ENCODE data around the gene PKP4.

DNA sequence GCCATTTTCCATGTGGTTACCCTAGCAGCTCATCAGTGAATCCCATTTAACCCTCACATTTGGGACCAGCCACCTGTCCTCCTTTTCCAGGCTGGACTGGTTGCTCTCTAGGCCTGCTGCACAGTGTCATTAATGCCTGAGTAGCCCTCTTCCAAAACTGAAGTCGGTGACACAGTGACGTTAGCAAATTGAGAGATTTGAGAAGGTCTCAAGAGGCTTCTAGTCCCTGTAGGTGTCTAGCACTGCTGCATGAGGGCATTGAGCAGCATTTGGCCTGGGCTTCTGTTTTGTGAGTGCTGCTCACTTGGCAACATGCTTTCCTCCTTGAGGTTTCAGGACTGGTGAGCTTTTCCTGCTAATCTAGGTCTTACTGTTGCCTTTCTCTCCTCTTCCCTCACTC, 36.7 kb downstream of the PKP4 start:
- TF ChIP-seq CTCF (IDR thresholded peaks at IDR 0.05), result no peak
- TF ChIP-seq POLR2A (IDR thresholded peaks at IDR 0.05), result no peak
- no peak for TF ChIP-seq EP300 (IDR thresholded peaks at IDR 0.05)
